ENCODE results near the gene OBSCN.

OBSCN gene

GRCh38 chr1:228340686-228341449 is 133.0 kb downstream of the OBSCN start:
- no peak for DNase-seq (ENCODE audit: low read depth, low spot score)

- no peak for DNase-seq (ENCODE audit: low read depth, low spot score)
These were observed 133.6 kb downstream of the OBSCN start for GRCh38 chr1:228341450-228341813.

GRCh38 chr1:228341814-228342626 is 134.2 kb downstream of the OBSCN start:
- DNase-seq (ENCODE audit: low read depth, low spot score): no peak

GRCh38 chr1:228342627-228343190 is 134.9 kb downstream of the OBSCN start:
- DNase-seq (ENCODE audit: low read depth, low spot score): no peak

- DNase-seq (ENCODE audit: low read depth, low spot score): no peak
These were observed 135.4 kb downstream of the OBSCN start for GRCh38 chr1:228343191-228343661.

GRCh38 chr1:228344631-228345072 is 136.8 kb downstream of the OBSCN start:
- no peak for DNase-seq (ENCODE audit: low read depth, low spot score)

- no peak for DNase-seq (ENCODE audit: low read depth, low spot score)
These were observed 137.5 kb downstream of the OBSCN start for GRCh38 chr1:228345201-228345930.

GRCh38 chr1:228346731-228347130 is 138.9 kb downstream of the OBSCN start:
- DNase-seq (ENCODE audit: low read depth, low spot score): no peak

- no peak for DNase-seq (ENCODE audit: low read depth, low spot score)
These were observed 139.3 kb downstream of the OBSCN start for GRCh38 chr1:228347181-228347580.

GRCh38 chr1:228348708-228349467 is 141.0 kb downstream of the OBSCN start:
- no peak for DNase-seq (ENCODE audit: low read depth, low spot score)

- no peak for DNase-seq (ENCODE audit: low read depth, low spot score)
These were observed 141.9 kb downstream of the OBSCN start for GRCh38 chr1:228349701-228350171.

- DNase-seq (ENCODE audit: low read depth, low spot score): no peak
These were observed 142.4 kb downstream of the OBSCN start for GRCh38 chr1:228350179-228350742.

GRCh38 chr1:228350831-228351781 is 143.3 kb downstream of the OBSCN start:
- DNase-seq (ENCODE audit: low read depth, low spot score): no peak

GRCh38 chr1:228351850-228352249 is 144.0 kb downstream of the OBSCN start:
- no peak for DNase-seq (ENCODE audit: low read depth, low spot score)

GRCh38 chr1:228352677-228353481 is 145.0 kb downstream of the OBSCN start:
- no peak for DNase-seq (ENCODE audit: low read depth, low spot score)

- no peak for DNase-seq (ENCODE audit: low read depth, low spot score)
These were observed 145.9 kb downstream of the OBSCN start for GRCh38 chr1:228353601-228354371.

- DNase-seq (ENCODE audit: low read depth, low spot score): no peak
These were observed 146.8 kb downstream of the OBSCN start for GRCh38 chr1:228354390-228355320.
